OCI-LY7 (cell line): ENCODE measurements around the gene CACNG8.

Experiments
- EZH2phosphoT487 ChIP-seq: fragments of 200-600 bp; sonication (generic); IDR thresholded peaks from 2 replicates; pipeline ENCODE4 v1.6.1; 2018; ENCODE audit warnings: low read depth, borderline replicate concordance, mild to moderate bottlenecking, mixed run types, antibody characterized with exemption, low read length, moderate library complexity, mixed read lengths
- TF ChIP-seq, protein P1 (sequence below): fragments of 200-600 bp; sonication (generic); conservative IDR thresholded peaks from 2 replicates; pipeline ENCODE4 v1.5.1; 2014; ENCODE audit warnings: mild to moderate bottlenecking, antibody characterized with exemption, low read length, moderate library complexity, mixed read lengths

DNA sequence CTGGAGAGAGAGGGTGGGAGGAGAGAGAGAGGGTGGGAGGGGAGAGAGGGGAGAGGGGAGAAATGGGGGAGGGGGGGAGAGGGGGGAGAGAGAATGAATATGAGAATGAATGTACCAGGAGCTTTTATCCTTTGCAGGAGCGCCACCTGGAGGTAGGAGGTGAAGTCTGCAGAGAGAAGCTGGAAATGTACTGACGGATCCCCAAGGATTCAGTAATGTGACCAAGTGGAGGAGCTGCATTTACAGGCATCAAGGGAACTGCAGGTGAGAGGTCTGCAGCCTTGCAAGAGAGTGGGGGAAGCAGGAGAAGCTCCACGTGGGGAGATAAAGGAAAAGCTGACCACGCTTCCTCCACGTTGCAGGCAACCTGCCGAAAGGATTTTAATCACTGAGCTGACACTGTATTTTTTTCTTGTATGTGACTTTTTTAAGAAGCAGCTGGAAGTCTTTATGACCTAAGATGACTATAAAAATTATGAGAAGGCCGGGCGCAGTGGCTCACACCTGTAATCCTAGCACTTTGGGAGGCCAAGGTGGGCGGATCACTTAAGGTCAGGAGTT lies 67.3 kb downstream of the CACNG8 start:
- TF ChIP-seq, protein P1, sequence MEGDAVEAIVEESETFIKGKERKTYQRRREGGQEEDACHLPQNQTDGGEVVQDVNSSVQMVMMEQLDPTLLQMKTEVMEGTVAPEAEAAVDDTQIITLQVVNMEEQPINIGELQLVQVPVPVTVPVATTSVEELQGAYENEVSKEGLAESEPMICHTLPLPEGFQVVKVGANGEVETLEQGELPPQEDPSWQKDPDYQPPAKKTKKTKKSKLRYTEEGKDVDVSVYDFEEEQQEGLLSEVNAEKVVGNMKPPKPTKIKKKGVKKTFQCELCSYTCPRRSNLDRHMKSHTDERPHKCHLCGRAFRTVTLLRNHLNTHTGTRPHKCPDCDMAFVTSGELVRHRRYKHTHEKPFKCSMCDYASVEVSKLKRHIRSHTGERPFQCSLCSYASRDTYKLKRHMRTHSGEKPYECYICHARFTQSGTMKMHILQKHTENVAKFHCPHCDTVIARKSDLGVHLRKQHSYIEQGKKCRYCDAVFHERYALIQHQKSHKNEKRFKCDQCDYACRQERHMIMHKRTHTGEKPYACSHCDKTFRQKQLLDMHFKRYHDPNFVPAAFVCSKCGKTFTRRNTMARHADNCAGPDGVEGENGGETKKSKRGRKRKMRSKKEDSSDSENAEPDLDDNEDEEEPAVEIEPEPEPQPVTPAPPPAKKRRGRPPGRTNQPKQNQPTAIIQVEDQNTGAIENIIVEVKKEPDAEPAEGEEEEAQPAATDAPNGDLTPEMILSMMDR, result peak; percentile 76
- no peak for TF ChIP-seq EZH2phosphoT487
